Testis (tissue), 2 donors: ENCODE measurements around the gene DIAPH2.

Experiments
- POLR2A ChIP-seq: fragments of 450-650 bp; IDR thresholded peaks from one replicate; pipeline ENCODE4 v1.6.1; 2017; ENCODE audit warnings: antibody characterized with exemption, mild to moderate bottlenecking, moderate library complexity
- TF ChIP-seq, protein P1 (sequence below), 3 experiments: fragments of 450-650 bp in 2 of 3; fragments of 200-600 bp in 1 of 3; sonication (generic) in 1 of 3; IDR thresholded peaks; one replicate each; pipeline ENCODE4 v1.5.1; 2016 to 2019; ENCODE audit warnings: antibody characterized with exemption in 3 of 3, mild to moderate bottlenecking in 2 of 3, moderate library complexity in 1 of 3

DNA sequence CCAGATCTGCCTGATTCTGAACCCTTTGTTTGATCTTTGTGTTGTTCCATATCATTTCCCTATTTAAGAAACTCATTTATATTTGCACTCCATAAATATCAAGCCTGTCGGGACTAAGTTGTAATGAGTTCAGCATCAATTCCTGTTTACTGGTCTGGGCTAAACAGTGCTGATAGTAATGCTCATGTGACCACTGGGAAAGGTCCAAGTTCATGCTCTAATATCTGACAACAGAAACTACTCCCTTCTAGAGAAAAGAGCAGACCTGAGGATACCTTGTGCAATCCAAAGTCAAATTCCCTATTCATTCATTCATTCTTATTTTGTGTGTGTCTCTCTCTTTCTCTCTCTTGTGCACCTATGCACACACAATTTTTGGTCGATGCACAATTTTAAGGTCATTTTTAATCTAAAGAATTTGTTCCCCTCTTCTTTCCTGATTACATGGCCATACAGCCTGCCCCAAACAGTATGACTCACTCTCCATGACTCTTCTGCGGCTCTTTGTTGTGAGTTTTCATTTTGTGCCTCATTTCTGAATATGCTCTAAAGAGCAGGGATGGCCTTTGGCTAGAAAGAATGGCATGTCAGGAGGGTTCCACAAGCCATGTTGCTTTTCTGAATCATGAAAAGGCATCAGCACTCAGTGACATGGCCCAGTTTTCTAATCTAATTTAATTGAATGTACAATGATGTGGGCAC, 863.4 kb downstream of the DIAPH2 start:
- TF ChIP-seq, protein P1, sequence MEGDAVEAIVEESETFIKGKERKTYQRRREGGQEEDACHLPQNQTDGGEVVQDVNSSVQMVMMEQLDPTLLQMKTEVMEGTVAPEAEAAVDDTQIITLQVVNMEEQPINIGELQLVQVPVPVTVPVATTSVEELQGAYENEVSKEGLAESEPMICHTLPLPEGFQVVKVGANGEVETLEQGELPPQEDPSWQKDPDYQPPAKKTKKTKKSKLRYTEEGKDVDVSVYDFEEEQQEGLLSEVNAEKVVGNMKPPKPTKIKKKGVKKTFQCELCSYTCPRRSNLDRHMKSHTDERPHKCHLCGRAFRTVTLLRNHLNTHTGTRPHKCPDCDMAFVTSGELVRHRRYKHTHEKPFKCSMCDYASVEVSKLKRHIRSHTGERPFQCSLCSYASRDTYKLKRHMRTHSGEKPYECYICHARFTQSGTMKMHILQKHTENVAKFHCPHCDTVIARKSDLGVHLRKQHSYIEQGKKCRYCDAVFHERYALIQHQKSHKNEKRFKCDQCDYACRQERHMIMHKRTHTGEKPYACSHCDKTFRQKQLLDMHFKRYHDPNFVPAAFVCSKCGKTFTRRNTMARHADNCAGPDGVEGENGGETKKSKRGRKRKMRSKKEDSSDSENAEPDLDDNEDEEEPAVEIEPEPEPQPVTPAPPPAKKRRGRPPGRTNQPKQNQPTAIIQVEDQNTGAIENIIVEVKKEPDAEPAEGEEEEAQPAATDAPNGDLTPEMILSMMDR (IDR thresholded peaks at IDR 0.05) = no peak
- no peak for TF ChIP-seq POLR2A
